Colonic mucosa (tissue), 4 donors: ENCODE results near the gene UCP3. TPM values are rescaled to one million over a fixed set of nuclear protein-coding genes. Genes with fewer than 3 reads are reported as not detected.

ENCODE experiments used
- DNase-seq: peaks from one replicate; pipeline ENCODE4 v3.0.0-alpha.2; 2020
- H3K27ac ChIP-seq: fragments of 200-600 bp; one replicate; pipeline ENCODE4 v1.8.0; 2021
- H3K27me3 ChIP-seq: fragments of 200-600 bp; one replicate; pipeline ENCODE4 v1.8.0; 2021
- H3K36me3 ChIP-seq: fragments of 200-600 bp; one replicate; pipeline ENCODE4 v1.8.0; 2021
- H3K4me1 ChIP-seq: fragments of 200-600 bp; one replicate; pipeline ENCODE4 v1.8.0; 2021; ENCODE audit warnings: mild to moderate bottlenecking
- H3K4me3 ChIP-seq: fragments of 200-600 bp; one replicate; pipeline ENCODE4 v1.8.0; 2021
- H3K9ac ChIP-seq, 2 donors: one replicate each; pipeline ENCODE4 v1.7.0; 2013; ENCODE audit warnings: control low read depth in 2 of 2, low read depth in 2 of 2, low read length in 2 of 2
- H3K9me3 ChIP-seq: fragments of 200-600 bp; one replicate; pipeline ENCODE4 v1.8.0; 2021
- CTCF ChIP-seq: fragments of 200-600 bp; IDR thresholded peaks from one replicate; pipeline ENCODE4 v1.8.0; 2022; ENCODE audit warnings: antibody characterized with exemption, mild to moderate bottlenecking
- intact Hi-C: fragments of 100-400 bp; cut with DNase I; formaldehyde crosslinking; loops from one replicate; pipeline ENCODE4 v1.14.1; 2022
- total RNA-seq, 2 donors: library from RNA; stranded (reverse); fragmentation: NEBNext Ultra II Directional in 1 of 2; extraction: Animal tissue kit (Norgen Biotek cat#: 25700) in 1 of 2; gene quantifications; one replicate each; pipeline ENCODE4 v1.2.1, GENCODE V29; 2021
- donor health status: healthy.
- donor health status: DM: no; HTN: no; CAD: no.
- donor health status: DM: no; HTN: no; CAD: no.

Gene UCP3
- total RNA-seq, 2 donors from 2014 or later = 0.66 to 1.5 TPM

- Histone ChIP-seq H3K27ac (no peak overlapping the region), H3K27me3 (no peaks in the 10 kb centered on the region), H3K4me3 (no peak overlapping the region), H3K36me3 (no peaks in the 10 kb centered on the region), H3K4me1 (no peaks in the 10 kb centered on the region), H3K9me3 (no peaks in the 10 kb centered on the region), H3K9ac (no peak overlapping the region)
- no peak for DNase-seq
- intact Hi-C loops = no loop called here
- no peak for TF ChIP-seq CTCF
These were observed 51.1 kb downstream of the UCP3 start for GRCh38 chr11:73957654-73958361.

- intact Hi-C loops = no loop called here
- TF ChIP-seq CTCF = no peak
These were observed 51.8 kb downstream of the UCP3 start for GRCh38 chr11:73956876-73957653.

GRCh38 chr11:73951797-73952196 lies 57.1 kb downstream of the UCP3 start:
- intact Hi-C loops = no loop called here
- no peaks in the 10 kb centered on the region for H3K9me3 ChIP-seq
- H3K27me3 ChIP-seq = no peaks in the 10 kb centered on the region
- H3K4me1 ChIP-seq = no peaks in the 10 kb centered on the region
- H3K4me3 ChIP-seq = no peak overlapping the region
- H3K36me3 ChIP-seq = no peaks in the 10 kb centered on the region
- no peak for DNase-seq
- TF ChIP-seq CTCF = no peak
- no peak overlapping the region for H3K27ac ChIP-seq
- no peak overlapping the region for H3K9ac ChIP-seq

More at GRCh38 chr11:73956876-73957653, 51.8 kb downstream of the UCP3 start:
- no peak overlapping the region for H3K27ac ChIP-seq
- H3K36me3 ChIP-seq = no peaks in the 10 kb centered on the region
- H3K4me1 ChIP-seq = no peaks in the 10 kb centered on the region
- DNase-seq = no peak
- H3K9me3 ChIP-seq = no peaks in the 10 kb centered on the region
- no peak overlapping the region for H3K4me3 ChIP-seq
- H3K27me3 ChIP-seq = no peaks in the 10 kb centered on the region
- H3K9ac ChIP-seq = no peak overlapping the region

- intact Hi-C loops = no loop called here
These were observed 57.8 kb downstream of the UCP3 start, which contains the start of gene DNAJB13 for GRCh38 chr11:73950869-73951710. DNAJB13 (plus strand) TSS chr11:73951026; CDS start chr11:73951070, 44 bp downstream.

More at GRCh38 chr11:73950869-73951710, 57.8 kb downstream of the UCP3 start, which contains the start of gene DNAJB13:
- no peaks in the 10 kb centered on the region for H3K9me3 ChIP-seq
- no peak within 1 kb of the TSS for H3K27ac ChIP-seq
- H3K36me3 ChIP-seq = no peaks in the 10 kb centered on the region
- no peak for TF ChIP-seq CTCF
- no peak within 1 kb of the TSS for H3K9ac ChIP-seq
- H3K4me1 ChIP-seq = no peaks in the 10 kb centered on the region
- no peak within 1 kb of the TSS for H3K4me3 ChIP-seq
- no peak for DNase-seq
- H3K27me3 ChIP-seq = no peaks in the 10 kb centered on the region

Other genes starting within 250 kb of the UCP3 start
- 100 to 1,000 TPM; 160 to 198 TPM for gene RAB6A, start 248.0 kb downstream of the UCP3 start, total RNA-seq
- 10 to 100 TPM; 44.4 to 49.8 TPM for gene MRPL48, start 221.2 kb downstream of the UCP3 start, total RNA-seq
- 100 to 1,000 TPM in 1 of 2 donors, 10 to 100 TPM in 1; 60.8 to 111 TPM for gene COA4, start 132.2 kb downstream of the UCP3 start, total RNA-seq
- 10 to 100 TPM; 13.2 to 17.8 TPM for gene PAAF1, start 132.1 kb downstream of the UCP3 start, total RNA-seq
- not detected for gene DNAJB13, start 58.1 kb downstream of the UCP3 start, total RNA-seq
- 10 to 100 TPM; 43.0 to 64.0 TPM for gene UCP2, start 26.2 kb downstream of the UCP3 start, total RNA-seq
- 10 to 100 TPM; 19.9 to 25.7 TPM for gene C2CD3, start 161.9 kb upstream of the UCP3 start, total RNA-seq
- 10 to 100 TPM; 44.1 to 61.5 TPM for gene PPME1, start 162.2 kb upstream of the UCP3 start, total RNA-seq